Liver (tissue), 9 donors: ENCODE measurements around the gene SIGLEC10. TPM values are rescaled to one million over a fixed set of nuclear protein-coding genes. Genes with fewer than 3 reads are reported as not detected.

Experiments
- DNase-seq: peaks from one replicate; pipeline ENCODE4 v3.0.0-alpha.2; 2017; ENCODE audit warnings: low spot score
- H3K27ac ChIP-seq, 2 donors: one replicate each; pipeline ENCODE4 v1.7.0; 2013; ENCODE audit warnings: inconsistent platforms in 2 of 2, low read length in 2 of 2, control low read depth in 1 of 2, low read depth in 1 of 2, mild to moderate bottlenecking in 1 of 2
- H3K27me3 ChIP-seq, 4 donors: one replicate each; pipeline versions ENCODE4 v1.6.1 to v1.7.0; 2013; ENCODE audit warnings: low read length in 3 of 4, inconsistent platforms in 1 of 4, mild to moderate bottlenecking in 1 of 4, moderate library complexity in 1 of 4; ENCODE audit not compliant: control insufficient read depth in 4 of 4, insufficient read depth in 4 of 4
- H3K36me3 ChIP-seq, 4 donors: one replicate each; pipeline versions ENCODE4 v1.6.1 to v1.7.0; 2013; ENCODE audit warnings: low read length in 3 of 4, mild to moderate bottlenecking in 3 of 4, low read depth in 1 of 4, moderate library complexity in 1 of 4; ENCODE audit not compliant: control insufficient read depth in 4 of 4, insufficient read depth in 3 of 4
- H3K4me1 ChIP-seq, 4 donors: one replicate each; pipeline versions ENCODE4 v1.6.1 to v1.7.0; 2013; ENCODE audit warnings: low read length in 3 of 4, mild to moderate bottlenecking in 3 of 4, moderate library complexity in 1 of 4; ENCODE audit not compliant: control insufficient read depth in 4 of 4, insufficient read depth in 4 of 4
- H3K4me3 ChIP-seq, 3 donors: one replicate each; pipeline versions ENCODE4 v1.6.1 to v1.7.0; 2013; ENCODE audit warnings: low read length in 3 of 3, control low read depth in 1 of 3, low read depth in 1 of 3, mild to moderate bottlenecking in 1 of 3
- H3K9ac ChIP-seq, 2 donors: one replicate each; pipeline ENCODE4 v1.7.0; 2013; ENCODE audit warnings: low read length in 2 of 2, mild to moderate bottlenecking in 2 of 2, moderate library complexity in 2 of 2, control low read depth in 1 of 2, low read depth in 1 of 2
- H3K9me3 ChIP-seq, 4 donors: one replicate each; pipeline versions ENCODE4 v1.6.1 to v1.7.0; 2013; ENCODE audit warnings: low read length in 3 of 4; ENCODE audit not compliant: control insufficient read depth in 4 of 4
- ATF3 ChIP-seq: IDR thresholded peaks from 2 replicates; pipeline ENCODE4 v1.6.1; 2016; ENCODE audit warnings: antibody characterized with exemption
- CTCF ChIP-seq: fragments of 150-350 bp; IDR thresholded peaks from 2 replicates; pipeline ENCODE4 v1.5.1; 2017; ENCODE audit warnings: improper control_type of control experiment, low read depth, low read length; ENCODE audit not compliant: missing input control
- EGR1 ChIP-seq, 2 donors: IDR thresholded peaks; 2 replicates each; pipeline ENCODE4 v1.6.1; 2016 to 2018; ENCODE audit warnings: antibody characterized with exemption in 2 of 2, low read depth in 2 of 2
- FOXA1 ChIP-seq: IDR thresholded peaks from 2 replicates; pipeline ENCODE4 v1.6.1; 2016; ENCODE audit warnings: antibody characterized with exemption
- FOXA2 ChIP-seq: IDR thresholded peaks from 2 replicates; pipeline ENCODE4 v1.6.1; 2016; ENCODE audit warnings: antibody characterized with exemption
- GABPA ChIP-seq, 2 donors: IDR thresholded peaks in 1 of 2; conservative IDR thresholded peaks in 1 of 2; 2 replicates each; pipeline ENCODE4 v1.6.1; 2016; ENCODE audit warnings: antibody characterized with exemption in 2 of 2, mild to moderate bottlenecking in 1 of 2, moderate library complexity in 1 of 2
- HNF4G ChIP-seq: IDR thresholded peaks from 2 replicates; pipeline ENCODE4 v1.6.1; 2016; ENCODE audit warnings: antibody characterized with exemption
- MAX ChIP-seq: IDR thresholded peaks from 2 replicates; pipeline ENCODE4 v1.6.1; 2016; ENCODE audit warnings: antibody characterized with exemption
- RAD21 ChIP-seq, 2 donors: IDR thresholded peaks; 2 replicates each; pipeline ENCODE4 v1.6.1; 2016; ENCODE audit warnings: antibody characterized with exemption in 2 of 2, mild to moderate bottlenecking in 2 of 2
- REST ChIP-seq: IDR thresholded peaks from 2 replicates; pipeline ENCODE4 v1.6.1; 2016; ENCODE audit warnings: antibody characterized with exemption, mild to moderate bottlenecking
- RXRA ChIP-seq, 2 donors: IDR thresholded peaks; 2 replicates each; pipeline ENCODE4 v1.6.1; 2017 to 2018; ENCODE audit warnings: antibody characterized with exemption in 2 of 2, mild to moderate bottlenecking in 1 of 2
- SP1 ChIP-seq: IDR thresholded peaks from 2 replicates; pipeline ENCODE4 v1.6.1; 2018; ENCODE audit warnings: antibody characterized with exemption, mild to moderate bottlenecking
- TAF1 ChIP-seq: conservative IDR thresholded peaks from 2 replicates; pipeline ENCODE4 v1.6.1; 2016; ENCODE audit warnings: antibody characterized with exemption, mild to moderate bottlenecking
- YY1 ChIP-seq: IDR thresholded peaks from 2 replicates; pipeline ENCODE4 v1.6.1; 2016; ENCODE audit warnings: antibody characterized with exemption, mild to moderate bottlenecking
- ZBTB33 ChIP-seq: IDR thresholded peaks from 2 replicates; pipeline ENCODE4 v1.6.1; 2016; ENCODE audit warnings: antibody characterized with exemption
- WGBS: extraction: QIAGEN DNeasy Blood & Tissue Kit; methylation state at CpG from one replicate; pipeline ENCODE4 v1.1.7; 2013; 5-methylcytosine and 5-hydroxymethylcytosine counted together
- polyA plus RNA-seq, 2 donors: library from polyadenylated mRNA; stranded (reverse) in 1 of 2; unstranded in 1 of 2; fragments of 200-250 nt in 1 of 2; fragments of >200 nt in 1 of 2; fragmentation: Nextera tagmentation in 1 of 2; extraction: Ambion mirVana in 1 of 2; gene quantifications; one replicate each; pipeline versions ENCODE4 v1.2.1 to v1.2.3, GENCODE V29; 2013 to 2015
- total RNA-seq, 2 donors: library from RNA; depleted of rRNA; stranded (reverse); fragments of >200 nt; gene quantifications; one replicate each; pipeline ENCODE4 v1.2.3, GENCODE V29; 2014
- donor health status: healthy.
- donor health status: healthy.
- donor health status: healthy.
- donor health status: healthy.
- donor health status: healthy.

Gene SIGLEC10
- total and polyA plus RNA-seq, 4 donors = 1.7 to 8.4 (median 6.5) TPM

GRCh38 chr19:51394050-51394836, 23.2 kb downstream of the SIGLEC10 start (continued):
- TF ChIP-seq CTCF (no peak), HNF4G (no peak), SP1 (peak; percentile 93)

GRCh38 chr19:51392701-51393100, 24.7 kb downstream of the SIGLEC10 start:
- no peak overlapping the region for H3K27ac ChIP-seq
- DNase-seq = no peak
- peaks cover 2 to 8% (median 5%) of the 10 kb centered on the region in 4 donors for H3K4me1 ChIP-seq
- H3K4me3 ChIP-seq = no peak overlapping the region
- no peak overlapping the region for H3K9ac ChIP-seq
- no peaks in the 10 kb centered on the region for H3K36me3 ChIP-seq
- TF ChIP-seq EGR1 (IDR thresholded peaks at IDR 0.05; ENCODE audit: low read depth in 2 of 2) = no peak
- no peak for TF ChIP-seq FOXA1
- TF ChIP-seq ZBTB33 = no peak
- TF ChIP-seq RAD21 (IDR thresholded peaks at IDR 0.05) = no peak
- TF ChIP-seq FOXA2 = no peak
- TF ChIP-seq GABPA (IDR thresholded peaks at IDR 0.05 in 1 of 2, conservative IDR thresholded peaks at IDR 0.05 in 1 of 2) = no peak
- no peak for TF ChIP-seq MAX
- TF ChIP-seq RXRA (IDR thresholded peaks at IDR 0.05) = no peak
- TF ChIP-seq YY1 = no peak
- no peak for TF ChIP-seq SP1
- no peak for TF ChIP-seq REST
- TF ChIP-seq TAF1 = no peak
- TF ChIP-seq ATF3 = no peak
- 70% methylated on average over 1 of the region's 1 CpG for WGBS
- no peaks in the 10 kb centered on the region for H3K9me3 ChIP-seq
- H3K27me3 ChIP-seq = no peaks in the 10 kb centered on the region
